NCI-H146 treated with DMSO at 0.1 percent for 48 hours (cell line): Measurements from ENCODE around the gene RNF4.
"Not testable (repeated sequence)": the region's sequence is repeated elsewhere in the genome, so short reads cannot be mapped to it uniquely, and the experiment has no call there.

ENCODE experiments used
- DNase-seq: peaks from one replicate; lab custom pipeline; 2025; ENCODE audit not compliant: unreplicated experiment; lab: John Stamatoyannopoulos, UW

RNF4 gene

GRCh38 chr4:2468456-2469191, at the start of gene RNF4:
TSS of gene RNF4 (plus strand) at chr4:2469106. CDS start at chr4:2490494, 21,388 bp downstream.
- peak; percentile 96 for DNase-seq

- no peak for DNase-seq
These were observed 49.1 kb upstream of the RNF4 start for GRCh38 chr4:2419814-2420213.

GRCh38 chr4:2421928-2422327, 47.0 kb upstream of the RNF4 start:
- no peak for DNase-seq

- no peak for DNase-seq
These were observed 45.8 kb upstream of the RNF4 start for GRCh38 chr4:2423066-2423465.

- DNase-seq: no peak
These were observed 45.2 kb upstream of the RNF4 start for GRCh38 chr4:2423695-2424094.

GRCh38 chr4:2424581-2424980, 44.3 kb upstream of the RNF4 start:
- DNase-seq: no peak

GRCh38 chr4:2425386-2426068, 43.4 kb upstream of the RNF4 start:
- no peak for DNase-seq

- DNase-seq: no peak
These were observed 42.9 kb upstream of the RNF4 start for GRCh38 chr4:2426069-2426397.

GRCh38 chr4:2426711-2427275, 42.1 kb upstream of the RNF4 start:
- no peak for DNase-seq

GRCh38 chr4:2427383-2428334, 41.2 kb upstream of the RNF4 start:
- no peak for DNase-seq

- DNase-seq: no peak
These were observed 40.3 kb upstream of the RNF4 start for GRCh38 chr4:2428496-2429213.

- not testable (repeated sequence) for DNase-seq
These were observed 38.8 kb upstream of the RNF4 start for GRCh38 chr4:2429945-2430757.

GRCh38 chr4:2432004-2432403, 36.9 kb upstream of the RNF4 start:
- DNase-seq: no peak

GRCh38 chr4:2432991-2433530, 35.8 kb upstream of the RNF4 start:
- DNase-seq: no peak

GRCh38 chr4:2433609-2434350, 35.1 kb upstream of the RNF4 start:
- DNase-seq: no peak

GRCh38 chr4:2434420-2434819, 34.5 kb upstream of the RNF4 start:
- no peak for DNase-seq

- DNase-seq: no peak
These were observed 32.6 kb upstream of the RNF4 start for GRCh38 chr4:2436301-2436700.

- no peak for DNase-seq
These were observed 32.0 kb upstream of the RNF4 start for GRCh38 chr4:2436761-2437474.
